ENCODE data around the gene WWOX.

WWOX gene

DNA sequence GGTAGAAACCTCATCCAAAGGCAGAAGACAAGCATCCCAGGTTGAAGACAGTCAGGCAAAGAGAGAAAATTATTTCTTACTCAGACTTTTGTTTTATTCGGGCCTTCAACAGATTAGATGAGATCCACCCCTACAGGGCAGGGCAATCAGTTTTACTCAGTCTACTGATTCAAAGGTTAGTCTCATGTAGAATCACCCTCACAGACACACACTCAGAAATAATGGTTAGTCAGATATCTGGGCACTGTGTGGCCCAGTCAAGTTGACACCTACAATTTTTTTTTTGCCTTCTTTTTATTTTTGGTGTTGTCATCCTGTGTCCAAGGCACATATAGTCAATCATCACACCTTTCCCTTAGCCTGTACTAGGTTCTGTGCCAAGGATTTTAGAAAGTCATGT, 729.8 kb downstream of the WWOX start:
- no peaks in the 10 kb centered on the region for H3K4me1 ChIP-seq (ENCODE audit: control insufficient read depth, insufficient read depth, low read length)
- H3K9me3 ChIP-seq (ENCODE audit: control insufficient read depth, low read length), result no peaks in the 10 kb centered on the region
- no peak overlapping the region for H3K4me3 ChIP-seq (ENCODE audit: low read length)
- no peaks in the 10 kb centered on the region for H3K36me3 ChIP-seq (ENCODE audit: control insufficient read depth, insufficient read depth, low read length, severe bottlenecking)
- DNase-seq (ENCODE audit: low read depth), result no peak
- no peak overlapping the region for H3K9ac ChIP-seq (ENCODE audit: low read length)
- H3K27me3 ChIP-seq (replicated peaks; ENCODE audit: control insufficient read depth, insufficient read depth, low read length), result no peaks in the 10 kb centered on the region

DNA sequence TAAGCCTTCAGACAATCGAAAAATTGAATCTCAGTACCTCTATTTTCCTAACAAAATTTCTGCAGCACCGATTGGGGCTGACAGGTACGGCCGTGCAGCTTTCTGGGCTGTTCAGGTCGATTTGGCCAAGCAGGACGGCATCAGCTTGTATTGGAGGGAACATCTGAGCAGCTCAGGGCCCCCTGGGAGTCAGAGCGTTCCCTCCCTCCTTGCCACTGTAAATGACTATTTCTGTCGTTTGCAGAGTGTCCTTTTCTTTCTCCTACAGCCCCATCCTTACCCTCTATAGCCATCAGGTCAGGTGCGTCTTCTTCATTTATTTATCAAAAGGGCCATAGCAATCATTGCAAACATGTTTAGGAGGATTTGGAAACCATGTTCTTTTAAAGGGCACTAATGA, 731.1 kb downstream of the WWOX start:
- Histone ChIP-seq H3K4me3 (ENCODE audit: low read length) (no peak overlapping the region), H3K9ac (ENCODE audit: low read length) (no peak overlapping the region), H3K36me3 (ENCODE audit: control insufficient read depth, insufficient read depth, low read length, severe bottlenecking) (no peaks in the 10 kb centered on the region), H3K4me1 (ENCODE audit: control insufficient read depth, insufficient read depth, low read length) (no peaks in the 10 kb centered on the region), H3K27me3 (replicated peaks; ENCODE audit: control insufficient read depth, insufficient read depth, low read length) (no peaks in the 10 kb centered on the region), H3K9me3 (ENCODE audit: control insufficient read depth, low read length) (no peaks in the 10 kb centered on the region)
- no peak for DNase-seq (ENCODE audit: low read depth)

DNA sequence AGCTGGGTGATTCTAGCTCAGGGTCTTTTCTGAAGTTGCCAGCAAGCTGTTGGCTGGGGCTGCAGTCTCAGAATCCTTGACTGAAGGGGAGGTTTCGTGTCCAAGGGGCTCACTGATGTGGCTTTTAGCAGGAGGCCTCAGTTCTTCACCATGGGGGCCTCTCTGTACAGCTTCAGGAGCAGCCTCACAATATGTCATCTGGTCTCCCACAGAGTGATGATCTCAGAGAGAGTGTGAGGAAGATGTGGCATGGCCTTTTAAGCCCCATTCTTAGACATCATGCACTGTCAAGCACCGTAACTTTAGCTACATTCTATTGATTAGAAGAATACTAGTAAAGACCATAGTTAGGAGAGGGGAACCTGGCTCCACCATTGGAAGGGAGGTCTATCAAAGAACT, 732.6 kb downstream of the WWOX start:
- Histone ChIP-seq H3K27me3 (replicated peaks; ENCODE audit: control insufficient read depth, insufficient read depth, low read length) (no peaks in the 10 kb centered on the region), H3K4me3 (ENCODE audit: low read length) (no peak overlapping the region), H3K9ac (ENCODE audit: low read length) (no peak overlapping the region), H3K9me3 (ENCODE audit: control insufficient read depth, low read length) (no peaks in the 10 kb centered on the region), H3K4me1 (ENCODE audit: control insufficient read depth, insufficient read depth, low read length) (no peaks in the 10 kb centered on the region), H3K36me3 (ENCODE audit: control insufficient read depth, insufficient read depth, low read length, severe bottlenecking) (no peaks in the 10 kb centered on the region)
- DNase-seq (ENCODE audit: low read depth), result no peak

DNA sequence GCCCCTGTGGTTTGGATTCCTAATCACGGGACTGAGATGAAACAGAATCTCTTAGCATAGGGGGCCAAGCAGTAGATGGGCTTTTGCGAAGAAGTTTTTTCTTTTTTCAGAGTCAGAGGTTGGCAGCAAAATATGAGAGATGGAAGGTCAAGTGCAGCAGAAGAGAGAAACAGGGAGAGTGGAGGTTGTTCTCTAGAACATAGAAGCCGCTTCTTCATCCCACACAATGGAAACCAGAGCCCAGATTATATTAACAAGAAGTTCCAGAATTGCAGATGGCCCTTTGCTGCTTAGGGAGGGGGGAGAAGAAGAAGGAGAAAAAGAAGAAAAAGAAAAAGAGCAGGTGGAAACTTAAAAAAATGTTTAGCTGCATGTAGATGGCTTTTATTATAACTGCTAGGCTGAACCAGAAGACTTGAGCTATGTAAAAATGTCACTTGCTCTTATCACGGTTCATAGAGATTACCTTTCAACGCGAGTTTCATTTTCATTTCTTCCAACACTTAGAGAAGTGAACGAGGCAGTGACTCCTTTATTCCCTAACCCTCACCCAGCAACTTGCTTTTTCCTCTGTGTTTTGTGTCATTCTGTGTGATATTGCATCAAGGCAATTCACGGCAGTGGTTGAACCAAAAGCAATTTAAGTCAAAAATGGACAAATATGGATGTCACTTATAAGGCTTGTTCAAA, 737.5 kb downstream of the WWOX start:
- Histone ChIP-seq H3K36me3 (ENCODE audit: control insufficient read depth, insufficient read depth, low read length, severe bottlenecking) (no peaks in the 10 kb centered on the region), H3K4me1 (ENCODE audit: control insufficient read depth, insufficient read depth, low read length) (no peaks in the 10 kb centered on the region), H3K4me3 (ENCODE audit: low read length) (no peak overlapping the region), H3K9ac (ENCODE audit: low read length) (no peak overlapping the region), H3K9me3 (ENCODE audit: control insufficient read depth, low read length) (no peaks in the 10 kb centered on the region), H3K27me3 (replicated peaks; ENCODE audit: control insufficient read depth, insufficient read depth, low read length) (no peaks in the 10 kb centered on the region)
- DNase-seq (ENCODE audit: low read depth), result no peak

DNA sequence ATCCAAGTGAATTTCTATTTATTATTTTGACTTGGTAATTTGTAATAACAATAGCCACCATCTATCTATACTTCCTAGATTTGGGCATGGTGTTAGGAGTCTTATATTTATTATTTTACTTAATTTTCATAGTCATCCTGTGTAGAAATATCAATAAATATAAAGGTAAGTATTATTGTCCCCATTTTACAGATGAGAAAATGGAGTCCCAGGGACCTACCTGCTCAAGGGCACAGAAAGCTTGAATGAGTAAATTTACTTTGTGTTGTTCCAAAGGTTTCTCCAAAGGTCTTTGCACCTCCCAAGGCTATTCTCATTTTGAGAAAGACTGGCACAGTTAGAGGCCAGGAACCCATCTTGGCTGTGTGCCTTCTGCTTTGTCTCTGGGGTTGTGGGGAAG, 738.3 kb downstream of the WWOX start:
- H3K4me3 ChIP-seq (ENCODE audit: low read length), result no peak overlapping the region
- H3K36me3 ChIP-seq (ENCODE audit: control insufficient read depth, insufficient read depth, low read length, severe bottlenecking), result no peaks in the 10 kb centered on the region

DNA sequence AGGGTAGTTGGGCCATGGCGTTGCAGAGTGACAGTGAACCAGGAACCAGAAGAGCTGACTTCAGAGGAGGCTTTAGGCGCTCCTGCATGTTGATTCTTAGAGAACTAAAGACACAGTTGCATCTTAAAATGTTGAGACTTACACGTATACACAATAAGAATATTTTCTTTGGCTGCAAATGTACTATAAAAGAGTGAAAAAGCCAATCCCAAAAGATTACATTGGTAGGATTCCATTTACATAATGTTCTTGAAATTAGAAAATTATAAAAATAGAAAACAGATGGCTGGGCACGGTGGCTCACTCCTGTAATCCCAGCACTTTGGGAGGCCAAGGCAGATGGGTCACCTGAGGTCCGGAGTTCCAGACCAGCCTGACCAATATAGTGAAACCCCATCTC, 738.8 kb downstream of the WWOX start:
- Histone ChIP-seq H3K9ac (ENCODE audit: low read length) (no peak overlapping the region), H3K27me3 (replicated peaks; ENCODE audit: control insufficient read depth, insufficient read depth, low read length) (no peaks in the 10 kb centered on the region), H3K9me3 (ENCODE audit: control insufficient read depth, low read length) (no peaks in the 10 kb centered on the region), H3K4me3 (ENCODE audit: low read length) (no peak overlapping the region), H3K36me3 (ENCODE audit: control insufficient read depth, insufficient read depth, low read length, severe bottlenecking) (no peaks in the 10 kb centered on the region), H3K4me1 (ENCODE audit: control insufficient read depth, insufficient read depth, low read length) (no peaks in the 10 kb centered on the region)
- DNase-seq (ENCODE audit: low read depth), result no peak

More for the DNA sequence above, 738.3 kb downstream of the WWOX start:
- H3K4me1 ChIP-seq (ENCODE audit: control insufficient read depth, insufficient read depth, low read length), result no peaks in the 10 kb centered on the region
- H3K9ac ChIP-seq (ENCODE audit: low read length), result no peak overlapping the region
- no peaks in the 10 kb centered on the region for H3K27me3 ChIP-seq (replicated peaks; ENCODE audit: control insufficient read depth, insufficient read depth, low read length)
- H3K9me3 ChIP-seq (ENCODE audit: control insufficient read depth, low read length), result no peaks in the 10 kb centered on the region
- no peak for DNase-seq (ENCODE audit: low read depth)

DNA sequence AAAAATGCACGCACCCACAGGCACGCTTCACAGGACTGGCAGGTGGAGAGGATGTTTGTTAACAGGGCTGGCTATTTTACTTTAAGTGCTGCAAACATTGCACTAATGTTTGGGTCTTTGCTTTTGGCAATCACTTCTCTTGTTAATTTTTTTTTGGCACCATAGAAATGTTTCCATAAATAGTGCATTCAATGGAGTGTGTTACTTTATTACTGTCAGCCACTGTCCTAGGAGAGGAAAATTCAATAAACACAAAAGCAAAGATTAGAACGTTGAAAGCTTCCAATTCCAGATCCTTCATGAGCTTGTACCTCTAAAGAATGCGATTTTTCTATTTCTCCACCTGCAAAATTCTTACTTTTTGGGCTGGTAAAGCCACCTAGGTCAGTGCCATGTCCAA, 743.5 kb downstream of the WWOX start:
- no peak overlapping the region for H3K9ac ChIP-seq (ENCODE audit: low read length)
- no peak overlapping the region for H3K4me3 ChIP-seq (ENCODE audit: low read length)
- no peaks in the 10 kb centered on the region for H3K4me1 ChIP-seq (ENCODE audit: control insufficient read depth, insufficient read depth, low read length)
- no peaks in the 10 kb centered on the region for H3K27me3 ChIP-seq (replicated peaks; ENCODE audit: control insufficient read depth, insufficient read depth, low read length)
- H3K36me3 ChIP-seq (ENCODE audit: control insufficient read depth, insufficient read depth, low read length, severe bottlenecking), result no peaks in the 10 kb centered on the region
- H3K9me3 ChIP-seq (ENCODE audit: control insufficient read depth, low read length), result no peaks in the 10 kb centered on the region
- no peak for DNase-seq (ENCODE audit: low read depth)

DNA sequence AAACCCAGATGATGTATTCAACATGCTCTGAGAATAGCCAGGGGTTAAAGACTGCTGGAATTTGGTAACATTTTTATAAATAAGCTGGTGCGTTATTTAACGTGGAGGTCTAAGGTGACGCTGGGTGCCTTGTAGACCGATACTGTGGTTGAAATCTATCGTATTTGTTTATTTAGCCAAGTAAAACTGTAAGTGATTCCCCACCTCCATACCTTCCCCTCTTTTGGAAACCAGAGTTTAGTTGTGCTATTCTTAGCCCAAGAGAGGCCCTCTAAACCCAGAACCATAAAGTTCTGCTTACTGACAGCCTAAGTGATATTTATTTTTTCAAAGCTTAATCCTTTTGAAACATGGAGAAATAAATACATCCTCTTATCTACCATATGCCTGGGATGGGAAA, 744.5 kb downstream of the WWOX start:
- DNase-seq (ENCODE audit: low read depth), result no peak
- Histone ChIP-seq H3K27me3 (replicated peaks; ENCODE audit: control insufficient read depth, insufficient read depth, low read length) (no peaks in the 10 kb centered on the region), H3K9ac (ENCODE audit: low read length) (no peak overlapping the region), H3K4me1 (ENCODE audit: control insufficient read depth, insufficient read depth, low read length) (no peaks in the 10 kb centered on the region), H3K36me3 (ENCODE audit: control insufficient read depth, insufficient read depth, low read length, severe bottlenecking) (no peaks in the 10 kb centered on the region), H3K4me3 (ENCODE audit: low read length) (no peak overlapping the region), H3K9me3 (ENCODE audit: control insufficient read depth, low read length) (no peaks in the 10 kb centered on the region)

DNA sequence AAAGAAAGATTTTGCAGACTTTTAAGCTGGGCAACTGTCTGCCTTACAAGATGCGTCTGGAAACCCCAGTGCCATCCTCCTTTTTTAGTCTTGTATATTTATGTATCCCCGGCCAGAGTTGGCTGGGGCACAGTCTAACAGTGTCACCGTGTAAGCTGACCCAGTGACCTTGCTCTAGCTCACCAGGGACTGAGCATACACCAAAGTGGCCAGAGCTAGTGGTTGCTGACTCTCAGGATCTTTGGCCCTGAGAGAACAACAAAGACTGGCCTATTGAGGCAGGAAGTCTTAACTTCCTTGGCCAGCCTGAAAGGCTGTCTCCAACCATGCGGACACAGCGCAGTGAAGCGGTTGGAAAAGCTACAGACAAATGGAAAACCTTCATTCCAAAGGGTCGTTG, 745.2 kb downstream of the WWOX start:
- no peak for DNase-seq (ENCODE audit: low read depth)
- H3K9me3 ChIP-seq (ENCODE audit: control insufficient read depth, low read length), result no peaks in the 10 kb centered on the region
- no peaks in the 10 kb centered on the region for H3K27me3 ChIP-seq (replicated peaks; ENCODE audit: control insufficient read depth, insufficient read depth, low read length)
- no peaks in the 10 kb centered on the region for H3K36me3 ChIP-seq (ENCODE audit: control insufficient read depth, insufficient read depth, low read length, severe bottlenecking)
- H3K4me1 ChIP-seq (ENCODE audit: control insufficient read depth, insufficient read depth, low read length), result no peaks in the 10 kb centered on the region
- no peak overlapping the region for H3K4me3 ChIP-seq (ENCODE audit: low read length)
- no peak overlapping the region for H3K9ac ChIP-seq (ENCODE audit: low read length)

DNA sequence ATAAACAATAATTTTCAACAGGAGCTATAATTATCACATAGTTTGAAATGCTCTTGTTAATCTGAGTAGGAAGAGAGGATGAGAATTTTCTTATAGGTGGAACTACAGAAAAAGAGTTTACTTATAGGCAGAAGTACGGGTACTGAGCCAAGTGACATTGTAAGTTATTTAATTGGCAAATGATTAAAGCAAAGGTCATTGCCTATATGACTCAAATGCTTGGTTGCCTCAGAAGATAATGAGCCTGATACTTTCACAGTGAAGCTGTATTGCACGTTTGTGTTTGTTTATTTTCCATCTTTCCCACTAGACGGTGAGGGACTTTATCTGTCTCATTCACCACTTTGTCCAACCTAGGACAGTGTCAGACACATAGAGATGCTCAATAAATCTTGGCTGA, 751.8 kb downstream of the WWOX start:
- no peaks in the 10 kb centered on the region for H3K27me3 ChIP-seq (replicated peaks; ENCODE audit: control insufficient read depth, insufficient read depth, low read length)
- no peaks in the 10 kb centered on the region for H3K9me3 ChIP-seq (ENCODE audit: control insufficient read depth, low read length)
- no peak overlapping the region for H3K4me3 ChIP-seq (ENCODE audit: low read length)
- no peaks in the 10 kb centered on the region for H3K36me3 ChIP-seq (ENCODE audit: control insufficient read depth, insufficient read depth, low read length, severe bottlenecking)
- DNase-seq (ENCODE audit: low read depth), result no peak
- H3K9ac ChIP-seq (ENCODE audit: low read length), result no peak overlapping the region
- H3K4me1 ChIP-seq (ENCODE audit: control insufficient read depth, insufficient read depth, low read length), result no peaks in the 10 kb centered on the region

DNA sequence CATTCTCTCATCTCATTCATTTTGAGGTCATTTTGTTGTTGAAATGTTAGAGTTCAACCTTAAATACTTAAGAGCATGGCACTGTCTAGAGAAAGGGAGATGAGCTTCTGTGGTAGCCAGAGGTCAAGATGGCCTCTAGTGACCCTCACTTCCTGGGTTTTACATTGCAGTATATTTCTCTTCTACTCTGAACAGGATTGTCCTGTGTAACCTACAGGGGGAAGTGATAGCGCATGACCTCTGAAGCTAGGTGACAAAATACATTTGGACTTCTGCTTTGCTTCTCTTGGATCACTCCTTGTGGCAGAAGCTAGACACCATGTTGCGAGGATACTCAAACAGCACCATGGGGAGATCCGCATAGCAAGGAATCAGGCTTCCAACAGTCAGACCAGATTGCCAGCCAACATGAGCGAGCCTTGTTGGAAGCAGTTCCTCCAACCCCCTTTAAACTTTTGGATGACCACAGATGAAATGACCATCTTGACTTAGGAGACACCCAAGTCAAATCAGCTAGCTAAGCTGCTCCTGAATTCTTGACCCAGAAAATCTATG, 752.7 kb downstream of the WWOX start:
- H3K9ac ChIP-seq (ENCODE audit: low read length), result no peak overlapping the region
- DNase-seq (ENCODE audit: low read depth), result no peak
- no peaks in the 10 kb centered on the region for H3K4me1 ChIP-seq (ENCODE audit: control insufficient read depth, insufficient read depth, low read length)
- no peaks in the 10 kb centered on the region for H3K27me3 ChIP-seq (replicated peaks; ENCODE audit: control insufficient read depth, insufficient read depth, low read length)
- H3K9me3 ChIP-seq (ENCODE audit: control insufficient read depth, low read length), result no peaks in the 10 kb centered on the region
- no peaks in the 10 kb centered on the region for H3K36me3 ChIP-seq (ENCODE audit: control insufficient read depth, insufficient read depth, low read length, severe bottlenecking)
- no peak overlapping the region for H3K4me3 ChIP-seq (ENCODE audit: low read length)

DNA sequence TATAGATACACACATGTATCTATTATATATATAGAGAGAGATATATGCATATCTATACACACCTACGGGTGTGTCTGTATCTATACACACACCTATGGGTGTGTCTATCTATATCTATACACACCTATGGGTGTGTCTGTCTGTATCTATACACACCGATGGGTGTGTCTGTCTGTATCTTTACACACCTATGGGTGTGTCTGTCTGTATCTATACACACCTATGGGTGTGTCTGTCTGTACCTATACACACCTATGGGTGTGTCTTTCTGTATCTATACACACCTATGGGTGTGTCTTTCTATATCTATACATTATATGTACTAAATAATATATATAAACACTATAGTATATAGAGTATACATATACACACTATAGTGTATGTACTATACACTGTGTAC, 762.6 kb downstream of the WWOX start:
- Histone ChIP-seq H3K27me3 (replicated peaks; ENCODE audit: control insufficient read depth, insufficient read depth, low read length) (no peaks in the 10 kb centered on the region), H3K9ac (ENCODE audit: low read length) (no peak overlapping the region), H3K4me1 (ENCODE audit: control insufficient read depth, insufficient read depth, low read length) (peaks cover 13% of the 10 kb centered on the region), H3K4me3 (ENCODE audit: low read length) (no peak overlapping the region), H3K9me3 (ENCODE audit: control insufficient read depth, low read length) (no peaks in the 10 kb centered on the region), H3K36me3 (ENCODE audit: control insufficient read depth, insufficient read depth, low read length, severe bottlenecking) (no peaks in the 10 kb centered on the region)
- no peak for DNase-seq (ENCODE audit: low read depth)
